Sigmoid colon (tissue), 4 donors: ENCODE results near the gene MKI67.

Source experiments
- POLR2A ChIP-seq, 2 donors: fragments of 450-650 bp; IDR thresholded peaks; one replicate each; pipeline ENCODE4 v1.6.1; 2016; ENCODE audit warnings: antibody characterized with exemption in 2 of 2, mild to moderate bottlenecking in 2 of 2, moderate library complexity in 2 of 2
- POLR2AphosphoS5 ChIP-seq, 4 donors: sonication (generic); formaldehyde crosslinking; IDR thresholded peaks; one replicate each; pipeline ENCODE4 v1.6.1; 2017; ENCODE audit warnings: antibody characterized with exemption in 4 of 4
- TF ChIP-seq, protein P1 (sequence below), 4 experiments: fragments of 450-650 bp in 3 of 4; fragments of 200-600 bp in 1 of 4; IDR thresholded peaks; one replicate each; pipeline ENCODE4 v1.5.1; 2016 to 2019; ENCODE audit warnings: antibody characterized with exemption in 4 of 4, mild to moderate bottlenecking in 3 of 4, moderate library complexity in 2 of 4

DNA sequence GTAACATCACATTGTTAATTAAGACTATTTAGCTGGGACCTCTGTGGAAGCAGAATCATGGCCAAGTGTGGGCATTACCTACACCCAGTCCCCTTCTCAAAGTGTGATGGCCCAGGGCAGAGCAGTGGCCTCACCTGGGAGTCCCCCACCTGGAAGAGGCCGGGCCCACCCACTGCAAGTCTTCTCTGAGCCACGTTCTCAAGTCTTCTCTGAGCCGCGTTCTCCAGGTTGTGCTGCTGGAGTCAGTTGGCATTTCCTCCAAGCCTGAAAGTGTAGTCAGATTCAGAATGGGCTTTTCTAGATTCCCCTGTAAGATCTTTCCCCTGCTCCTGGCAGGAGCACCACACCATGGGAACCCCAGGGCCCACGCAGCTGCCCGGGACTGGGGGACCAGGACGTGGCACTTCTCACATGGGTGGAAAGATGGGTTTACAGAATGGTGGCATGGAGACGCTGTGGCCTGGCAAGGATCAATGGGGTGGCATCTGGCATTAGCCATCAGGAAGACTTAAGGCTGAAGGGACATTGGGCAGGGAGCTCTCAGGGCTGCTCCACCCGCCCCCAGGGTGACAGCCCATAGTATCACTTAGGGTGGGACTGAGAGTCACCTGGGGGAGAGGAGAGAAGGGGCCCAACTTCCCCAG lies 68.0 kb downstream of the MKI67 start:
- TF ChIP-seq, protein P1, sequence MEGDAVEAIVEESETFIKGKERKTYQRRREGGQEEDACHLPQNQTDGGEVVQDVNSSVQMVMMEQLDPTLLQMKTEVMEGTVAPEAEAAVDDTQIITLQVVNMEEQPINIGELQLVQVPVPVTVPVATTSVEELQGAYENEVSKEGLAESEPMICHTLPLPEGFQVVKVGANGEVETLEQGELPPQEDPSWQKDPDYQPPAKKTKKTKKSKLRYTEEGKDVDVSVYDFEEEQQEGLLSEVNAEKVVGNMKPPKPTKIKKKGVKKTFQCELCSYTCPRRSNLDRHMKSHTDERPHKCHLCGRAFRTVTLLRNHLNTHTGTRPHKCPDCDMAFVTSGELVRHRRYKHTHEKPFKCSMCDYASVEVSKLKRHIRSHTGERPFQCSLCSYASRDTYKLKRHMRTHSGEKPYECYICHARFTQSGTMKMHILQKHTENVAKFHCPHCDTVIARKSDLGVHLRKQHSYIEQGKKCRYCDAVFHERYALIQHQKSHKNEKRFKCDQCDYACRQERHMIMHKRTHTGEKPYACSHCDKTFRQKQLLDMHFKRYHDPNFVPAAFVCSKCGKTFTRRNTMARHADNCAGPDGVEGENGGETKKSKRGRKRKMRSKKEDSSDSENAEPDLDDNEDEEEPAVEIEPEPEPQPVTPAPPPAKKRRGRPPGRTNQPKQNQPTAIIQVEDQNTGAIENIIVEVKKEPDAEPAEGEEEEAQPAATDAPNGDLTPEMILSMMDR (IDR thresholded peaks at IDR 0.05), result no peak
- TF ChIP-seq POLR2A (IDR thresholded peaks at IDR 0.05) (no peak), POLR2AphosphoS5 (IDR thresholded peaks at IDR 0.05) (no peak)
